Activated CD8-positive, alpha-beta memory T cell treated with anti-CD3 and anti-CD28 coated beads for 48 hours (primary cell): Measurements from ENCODE around the gene ISG15.
"Not testable (repeated sequence)": the region's sequence is repeated elsewhere in the genome, so short reads cannot be mapped to it uniquely, and the experiment has no call there.

Experiments
- DNase-seq, 3 experiments: peaks; one replicate each; pipeline ENCODE4 v3.0.0-alpha.2; 2020; ENCODE audit warnings: low read depth in 2 of 3, low spot score in 2 of 3

ISG15 gene

DNA sequence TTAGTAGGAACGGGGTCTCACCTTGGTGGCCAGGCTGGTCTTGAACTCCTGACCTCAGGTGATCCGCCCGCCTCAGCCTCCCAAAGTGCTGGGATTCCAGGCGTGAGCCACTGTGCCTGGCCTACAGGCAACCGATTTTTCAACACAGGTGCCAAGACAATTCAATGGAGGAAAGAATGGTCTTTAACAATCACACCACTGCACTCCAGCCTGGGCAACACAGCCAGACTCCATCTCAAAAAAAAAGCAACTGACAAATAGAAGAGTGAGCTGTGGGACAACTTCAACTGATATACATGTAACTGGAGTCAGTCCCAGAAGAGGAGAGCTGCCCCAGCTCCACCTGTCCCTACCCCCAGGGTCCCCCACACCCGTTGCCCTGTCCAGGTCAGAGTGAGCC is 18.8 kb upstream of the ISG15 start:
- DNase-seq, result not testable (repeated sequence)

DNA sequence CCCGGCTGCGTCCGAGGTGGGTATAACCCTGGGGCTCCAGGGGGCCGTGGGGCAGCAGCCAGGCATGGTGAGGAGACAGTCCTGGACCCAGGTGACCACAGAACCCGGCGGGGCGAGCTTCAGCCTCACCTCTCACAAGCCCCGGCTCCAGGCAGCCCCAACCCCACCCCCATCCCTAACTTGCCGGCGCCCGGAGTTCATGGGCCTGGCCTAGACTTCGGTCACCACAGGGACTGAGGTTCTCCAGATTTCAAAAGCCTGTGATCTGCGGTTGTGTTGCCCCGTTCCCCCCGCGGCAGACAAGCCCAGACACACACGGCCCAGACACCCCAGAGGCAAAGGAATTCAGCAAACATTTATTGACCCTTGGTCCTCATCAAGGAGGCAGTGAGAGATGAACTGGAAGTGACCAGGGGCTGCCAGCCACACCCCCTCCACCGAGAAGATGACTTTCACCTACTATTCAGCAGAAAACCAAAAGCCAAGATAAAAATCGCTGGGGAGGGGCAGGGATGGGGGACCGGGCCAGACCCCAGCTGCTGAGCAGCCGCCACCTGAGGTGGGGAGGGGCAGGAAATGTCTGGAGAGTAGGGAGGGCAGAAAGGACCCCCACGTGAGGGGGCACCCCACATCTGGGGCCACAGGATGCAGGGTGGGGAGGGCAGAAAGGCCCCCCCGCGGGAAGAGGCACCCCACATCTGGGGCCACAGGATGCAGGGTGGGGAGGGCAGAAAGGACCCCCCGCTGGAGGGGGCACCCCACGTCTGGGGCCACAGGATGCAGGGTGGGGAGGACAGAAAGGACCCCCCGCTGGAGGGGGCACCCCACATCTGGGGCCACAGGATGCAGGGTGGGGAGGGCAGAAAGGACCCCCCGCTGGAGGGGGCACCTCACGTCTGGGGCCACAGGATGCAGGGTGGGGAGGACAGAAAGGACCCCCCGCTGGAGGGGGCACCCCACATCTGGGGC is 17.3 kb upstream of the ISG15 start:
- no peak for DNase-seq

GRCh38 chr1:996851-997712 is 16.2 kb upstream of the ISG15 start:
- DNase-seq, result no peak

DNA sequence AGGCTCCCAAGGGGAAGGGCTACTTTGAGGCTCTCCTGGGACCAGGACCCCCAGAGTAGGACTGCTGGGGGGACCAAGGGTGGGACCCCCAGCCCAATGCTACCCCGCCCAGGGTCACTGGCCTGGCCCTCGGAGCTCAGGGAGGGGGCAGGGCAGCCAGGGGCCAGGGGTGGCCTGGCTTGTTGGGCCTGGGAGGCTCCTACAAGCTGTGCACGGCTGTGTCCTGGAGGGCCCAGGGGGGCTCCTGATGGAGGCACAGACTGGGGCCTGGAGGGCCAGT is 15.6 kb upstream of the ISG15 start:
- no peak for DNase-seq

GRCh38 chr1:997993-998744 is 15.1 kb upstream of the ISG15 start:
- DNase-seq, result no peak

GRCh38 chr1:998745-998994 is 14.6 kb upstream of the ISG15 start:
- DNase-seq, result no peak

- no peak for DNase-seq
These were observed 14.1 kb upstream of the ISG15 start for GRCh38 chr1:998995-999724.

- DNase-seq, result no peak
These were observed 13.5 kb upstream of the ISG15 start, which contains the start of gene HES4 for GRCh38 chr1:999725-1000356. Gene HES4 (minus strand): TSS chr1:1000097. CDS start chr1:999973, 124 bp downstream.

DNA sequence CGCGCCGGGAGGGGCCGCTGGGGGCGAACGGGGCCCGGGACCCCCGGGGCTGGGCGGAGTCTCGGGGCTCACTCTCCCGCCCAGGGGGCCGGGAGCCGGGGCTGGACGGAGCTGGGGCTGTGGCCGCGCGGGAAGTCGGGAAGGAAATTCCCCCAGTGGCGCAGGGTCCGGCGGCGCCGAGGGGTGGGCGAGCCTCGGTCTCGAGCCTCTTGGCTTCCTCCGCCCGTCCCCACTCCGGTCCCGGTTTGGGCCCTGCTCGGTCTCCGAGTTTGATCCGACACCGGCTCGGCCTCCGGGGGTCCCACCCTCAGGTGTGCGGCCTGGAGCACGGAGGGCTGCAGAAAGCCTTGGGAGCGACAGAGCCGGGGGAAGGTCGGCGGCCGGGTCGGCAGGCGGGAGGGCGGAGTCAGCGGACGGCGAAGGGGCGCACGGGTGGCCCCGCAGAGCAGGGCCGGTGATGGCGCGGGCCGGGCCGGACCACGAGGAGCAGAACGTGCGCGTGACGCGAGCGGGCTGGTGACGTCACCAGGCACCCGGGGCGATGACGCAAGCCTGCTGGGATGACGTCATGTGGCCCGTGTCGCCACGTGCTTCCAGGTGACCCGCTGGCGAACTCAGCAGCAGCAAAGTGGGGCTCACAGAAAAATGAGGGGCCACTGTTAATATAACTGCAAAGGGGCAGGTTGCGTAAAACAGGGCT is 12.8 kb upstream of the ISG15 start:
- peak in 1 of 3 experiments; percentile 66 for DNase-seq

- DNase-seq, result no peak
These were observed 12.1 kb upstream of the ISG15 start for GRCh38 chr1:1001057-1001783.

DNA sequence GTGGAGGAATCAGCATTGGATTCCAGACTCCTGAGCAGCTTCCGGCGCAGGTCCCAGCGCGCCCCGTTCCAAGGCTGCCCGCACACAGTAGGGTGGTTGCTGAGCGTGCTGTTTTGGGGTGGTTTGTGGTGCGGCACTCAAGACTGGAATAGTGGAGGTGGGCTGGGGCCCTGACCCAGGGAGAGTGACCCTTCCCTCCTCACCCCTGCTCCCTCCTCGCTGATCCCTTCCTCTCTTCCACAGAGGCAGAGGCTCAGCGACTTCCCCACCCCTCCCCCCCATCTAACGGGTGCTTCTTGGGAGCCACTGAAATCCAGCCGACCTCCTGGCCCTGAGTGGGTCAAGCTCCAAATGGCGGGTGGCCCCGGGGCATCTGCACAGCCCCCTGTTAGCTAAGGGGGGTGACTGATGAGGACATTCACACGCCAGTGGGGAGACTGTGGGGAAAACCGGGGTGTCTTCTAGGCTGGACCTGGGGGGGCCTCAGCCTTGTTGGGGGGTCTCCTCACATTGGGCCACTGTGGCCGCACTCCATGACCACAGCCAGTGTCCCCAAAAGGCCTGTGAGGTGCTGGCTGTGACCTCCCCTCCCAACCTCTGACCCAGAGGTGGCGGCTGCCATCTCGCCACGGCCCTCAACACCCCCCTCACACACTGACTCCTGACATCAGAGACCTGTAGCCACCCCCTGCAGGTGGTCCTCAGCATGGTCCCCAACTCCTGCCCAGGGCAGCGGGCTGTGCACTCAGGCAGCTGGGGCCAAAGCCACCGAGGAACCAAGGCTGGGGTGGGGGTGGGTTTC is 9.5 kb upstream of the ISG15 start:
- DNase-seq, result no peak

DNA sequence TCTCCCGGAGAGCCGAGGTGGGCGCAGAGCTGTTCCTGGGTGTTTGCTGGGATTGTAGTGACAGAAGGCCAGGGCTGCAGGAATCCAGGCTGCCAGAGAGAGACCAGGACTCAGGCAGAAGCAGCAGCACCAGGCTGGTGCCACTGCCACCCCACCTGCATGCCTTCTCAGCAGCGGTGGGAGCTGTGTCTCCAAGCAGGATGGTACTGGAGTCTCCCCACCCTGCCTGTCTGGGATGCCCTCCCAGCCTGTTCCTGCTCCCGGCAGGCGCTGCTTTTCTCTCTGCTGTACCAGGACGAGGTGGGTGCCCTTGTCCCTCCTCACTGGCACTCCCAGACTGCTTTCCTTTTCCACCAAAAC is 8.9 kb upstream of the ISG15 start:
- DNase-seq, result no peak

DNA sequence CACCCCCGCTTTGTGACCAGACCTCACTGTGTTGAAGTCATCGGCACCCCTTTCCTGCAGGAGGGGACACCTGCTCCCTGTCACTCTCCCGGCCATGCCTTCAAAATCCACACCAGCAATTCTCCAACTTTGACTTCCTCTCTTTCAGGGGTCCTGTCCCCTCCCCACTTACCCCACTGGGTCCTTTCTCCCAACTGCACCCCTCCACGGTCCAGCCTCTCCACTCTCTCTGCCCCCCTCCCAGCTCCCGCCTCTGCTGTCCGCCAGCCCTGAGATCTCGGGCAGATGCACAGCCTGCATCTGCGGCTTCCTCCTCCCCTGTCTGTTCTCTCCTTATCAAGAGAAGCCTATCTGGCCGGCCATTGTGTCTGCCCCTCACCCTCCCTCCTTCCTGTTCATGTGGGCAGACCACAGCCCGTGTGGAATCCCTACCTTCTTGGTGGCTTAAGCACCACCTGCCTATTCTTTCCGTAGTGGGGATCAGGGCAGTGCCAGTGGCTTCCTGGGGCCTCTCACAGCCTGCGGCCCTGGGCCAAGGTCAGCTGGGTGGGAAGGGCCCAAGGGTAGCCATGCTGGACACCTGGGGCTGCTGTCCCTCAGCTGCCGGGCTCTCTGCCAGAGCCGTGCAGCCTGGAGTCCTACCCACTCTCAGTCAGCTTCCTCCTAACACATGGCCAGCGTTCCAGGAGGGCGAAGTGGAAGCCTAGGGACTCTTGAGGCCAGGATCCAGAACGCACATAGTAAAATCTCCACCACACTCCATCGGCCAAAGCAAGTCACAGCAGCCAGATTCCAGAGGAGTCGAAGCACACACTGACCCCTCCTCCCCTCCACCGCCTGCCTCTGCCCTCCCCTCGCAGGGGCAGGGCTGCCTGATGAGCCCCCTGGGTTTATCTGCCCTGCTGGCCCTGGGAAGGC is 8.3 kb upstream of the ISG15 start:
- no peak for DNase-seq

GRCh38 chr1:1005774-1006304 is 7.5 kb upstream of the ISG15 start:
- no peak for DNase-seq

DNA sequence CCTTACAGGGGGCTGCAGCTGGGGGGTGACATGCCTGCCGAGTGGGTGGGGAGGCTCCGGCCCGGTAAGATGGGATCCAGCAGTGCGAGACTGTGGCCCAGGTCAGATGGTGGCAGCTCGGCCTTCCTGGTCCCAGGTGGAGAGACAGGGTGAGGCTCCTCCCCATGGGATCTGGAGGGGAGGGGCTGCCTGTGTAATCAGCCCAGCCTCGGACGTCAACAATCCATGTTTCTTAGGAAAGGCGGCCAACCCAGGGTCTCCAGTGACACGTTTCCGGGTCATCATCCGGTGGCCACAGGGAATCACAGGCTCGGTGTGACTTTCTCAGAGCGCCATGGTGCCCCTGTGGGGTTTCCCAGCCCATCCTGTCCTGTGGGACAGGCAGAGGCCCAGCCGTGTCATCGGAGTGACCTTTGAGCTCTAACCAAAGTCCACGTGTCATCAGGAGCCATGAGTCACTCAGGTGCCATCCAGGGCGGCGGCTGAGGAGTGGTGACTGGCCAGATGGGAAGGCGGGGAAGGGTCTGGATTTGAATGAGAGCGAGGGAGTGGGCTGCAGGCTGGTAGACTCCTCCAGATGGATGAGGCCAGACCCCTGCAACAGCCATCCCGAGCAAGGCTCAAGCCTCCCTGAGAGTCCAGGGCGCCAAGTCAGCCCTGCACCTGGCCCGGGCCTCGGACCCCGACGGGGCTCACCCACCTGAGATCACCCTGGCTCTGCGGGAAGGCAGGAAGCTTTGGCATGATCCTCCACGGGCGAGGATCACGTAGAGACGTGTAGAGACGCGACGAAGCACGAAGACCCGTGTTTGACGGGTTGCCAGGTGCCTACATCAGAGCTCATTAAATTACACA is 6.8 kb upstream of the ISG15 start:
- no peak for DNase-seq

GRCh38 chr1:1010131-1010530 is 3.2 kb upstream of the ISG15 start:
- DNase-seq, result not testable (repeated sequence)
